ENCODE data around the gene PRR35. TPM values are rescaled to one million over a fixed set of nuclear protein-coding genes. Genes with fewer than 3 reads are reported as not detected.

Gene PRR35
- total RNA-seq, 1 experiment from 2014 or later, result not detected

DNA sequence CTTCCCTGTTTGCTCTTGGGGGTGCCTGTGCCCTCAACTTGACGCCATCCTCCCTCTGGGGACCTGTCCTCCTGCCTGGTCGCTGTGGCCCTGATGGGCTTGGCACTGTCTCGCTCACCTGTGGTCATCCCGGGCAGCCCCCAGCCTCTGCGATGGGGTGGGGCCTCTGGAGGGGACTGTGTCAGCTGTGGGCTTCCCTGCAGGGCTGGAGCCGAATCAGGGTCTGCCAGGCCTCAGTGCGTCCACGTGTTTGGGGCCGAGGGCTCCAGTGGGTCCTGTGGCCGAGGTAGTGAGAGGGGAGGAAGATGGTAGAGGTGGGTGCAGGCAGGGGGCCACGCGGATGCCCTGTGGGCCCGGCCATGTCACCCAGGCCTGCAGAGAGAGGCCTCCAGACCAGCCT lies 17.6 kb downstream of the PRR35 start:
- H3K4me1 Mint-ChIP-seq (ENCODE audit: low read depth, unreplicated experiment), result no peaks in the 10 kb centered on the region
- no peaks in the 10 kb centered on the region for H3K9me3 Mint-ChIP-seq (ENCODE audit: low read depth, unreplicated experiment)
- H3K27ac Mint-ChIP-seq (ENCODE audit: unreplicated experiment), result no peak overlapping the region
- no TSS peak for BruUV-seq (replicated peaks)
- CTCF ChIA-PET, result no interaction called here
- no peaks in the 10 kb centered on the region for H3K27me3 Mint-ChIP-seq (ENCODE audit: unreplicated experiment)
- H3K36me3 Mint-ChIP-seq (ENCODE audit: insufficient read depth, unreplicated experiment), result peaks cover 37% of the 10 kb centered on the region
- intact Hi-C loops (cut with micrococcal nuclease; ENCODE audit: unreplicated experiment), result no loop called here
- TF ChIP-seq, protein P1, sequence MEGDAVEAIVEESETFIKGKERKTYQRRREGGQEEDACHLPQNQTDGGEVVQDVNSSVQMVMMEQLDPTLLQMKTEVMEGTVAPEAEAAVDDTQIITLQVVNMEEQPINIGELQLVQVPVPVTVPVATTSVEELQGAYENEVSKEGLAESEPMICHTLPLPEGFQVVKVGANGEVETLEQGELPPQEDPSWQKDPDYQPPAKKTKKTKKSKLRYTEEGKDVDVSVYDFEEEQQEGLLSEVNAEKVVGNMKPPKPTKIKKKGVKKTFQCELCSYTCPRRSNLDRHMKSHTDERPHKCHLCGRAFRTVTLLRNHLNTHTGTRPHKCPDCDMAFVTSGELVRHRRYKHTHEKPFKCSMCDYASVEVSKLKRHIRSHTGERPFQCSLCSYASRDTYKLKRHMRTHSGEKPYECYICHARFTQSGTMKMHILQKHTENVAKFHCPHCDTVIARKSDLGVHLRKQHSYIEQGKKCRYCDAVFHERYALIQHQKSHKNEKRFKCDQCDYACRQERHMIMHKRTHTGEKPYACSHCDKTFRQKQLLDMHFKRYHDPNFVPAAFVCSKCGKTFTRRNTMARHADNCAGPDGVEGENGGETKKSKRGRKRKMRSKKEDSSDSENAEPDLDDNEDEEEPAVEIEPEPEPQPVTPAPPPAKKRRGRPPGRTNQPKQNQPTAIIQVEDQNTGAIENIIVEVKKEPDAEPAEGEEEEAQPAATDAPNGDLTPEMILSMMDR (IDR thresholded peaks at IDR 0.05; ENCODE audit: unreplicated experiment), result no peak
- DNase-seq, result no peak
- H3K4me3 Mint-ChIP-seq (ENCODE audit: low read depth, unreplicated experiment), result no peak overlapping the region

DNA sequence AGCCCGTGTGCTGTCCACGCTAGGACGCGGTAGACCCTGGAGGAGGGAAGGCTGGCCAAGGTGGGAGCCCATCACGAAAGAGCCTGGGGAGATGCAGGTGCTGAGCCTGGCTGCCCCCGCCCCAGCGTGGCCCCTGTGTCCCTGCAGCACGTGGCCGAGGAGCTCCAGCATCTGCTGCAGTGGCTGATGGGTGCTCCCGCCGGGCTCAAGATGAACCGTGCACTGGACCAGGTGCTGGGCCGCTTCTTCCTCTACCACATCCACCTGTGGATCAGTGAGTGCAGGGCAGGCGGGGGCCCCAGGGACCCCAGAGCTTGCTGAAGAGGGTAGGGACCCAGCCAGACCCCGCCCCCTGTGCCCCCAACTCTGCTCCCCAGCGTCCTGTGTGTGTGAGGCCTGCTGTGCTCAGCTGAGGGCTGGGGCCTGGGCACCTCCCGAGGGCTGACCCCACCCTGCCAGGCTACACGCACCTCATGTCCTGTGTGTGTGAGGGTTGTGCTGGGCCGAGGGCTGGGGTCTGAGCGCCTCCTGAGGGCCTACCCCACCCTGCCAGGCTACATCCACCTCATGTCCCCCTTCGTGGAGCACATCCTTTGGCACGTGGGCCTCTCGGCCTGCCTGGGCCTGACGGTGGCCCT lies 18.2 kb downstream of the PRR35 start:
- CTCF ChIA-PET, result no interaction called here
- H3K9me3 Mint-ChIP-seq (ENCODE audit: low read depth, unreplicated experiment), result no peaks in the 10 kb centered on the region
- intact Hi-C loops (cut with micrococcal nuclease; ENCODE audit: unreplicated experiment), result no loop called here

DNA sequence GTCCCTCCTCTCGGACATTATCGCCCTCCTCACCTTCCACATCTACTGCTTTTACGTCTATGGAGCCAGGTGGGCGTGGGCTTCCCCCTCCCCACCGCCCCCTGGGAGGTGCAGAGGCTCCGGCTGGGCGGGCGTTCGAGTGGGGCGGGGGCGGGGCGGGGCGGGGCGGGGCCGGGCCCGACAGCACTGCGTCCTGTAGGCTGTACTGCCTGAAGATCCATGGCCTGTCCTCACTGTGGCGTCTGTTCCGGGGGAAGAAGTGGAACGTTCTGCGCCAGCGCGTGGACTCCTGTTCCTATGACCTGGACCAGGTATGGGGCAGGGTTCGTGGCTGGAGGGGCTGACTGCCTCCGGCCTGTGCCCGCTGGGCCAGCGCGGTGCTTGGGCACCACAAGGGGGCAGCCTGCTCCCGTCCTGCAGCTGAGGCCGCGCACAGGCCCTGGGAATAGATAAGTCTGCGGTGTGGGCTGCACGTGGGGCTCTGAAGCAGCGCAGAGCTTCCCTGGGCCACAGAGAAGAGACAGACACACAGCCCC lies 18.7 kb downstream of the PRR35 start:
- peaks cover 47% of the 10 kb centered on the region for H3K36me3 Mint-ChIP-seq (ENCODE audit: insufficient read depth, unreplicated experiment)
- H3K27me3 Mint-ChIP-seq (ENCODE audit: unreplicated experiment), result no peaks in the 10 kb centered on the region
- H3K4me3 Mint-ChIP-seq (ENCODE audit: low read depth, unreplicated experiment), result no peak overlapping the region
- TF ChIP-seq, protein P1 (IDR thresholded peaks at IDR 0.05; ENCODE audit: unreplicated experiment), result peak; percentile 45
- BruUV-seq (replicated peaks), result no TSS peak
- H3K4me1 Mint-ChIP-seq (ENCODE audit: low read depth, unreplicated experiment), result no peaks in the 10 kb centered on the region
- intact Hi-C loops (cut with micrococcal nuclease; ENCODE audit: unreplicated experiment), result no loop called here
- CTCF ChIA-PET, result no interaction called here
- H3K9me3 Mint-ChIP-seq (ENCODE audit: low read depth, unreplicated experiment), result no peaks in the 10 kb centered on the region
- DNase-seq, result no peak
- no peak overlapping the region for H3K27ac Mint-ChIP-seq (ENCODE audit: unreplicated experiment)

More for the DNA sequence above, 18.2 kb downstream of the PRR35 start:
- TF ChIP-seq, protein P1 (IDR thresholded peaks at IDR 0.05; ENCODE audit: unreplicated experiment), result no peak
- no peak overlapping the region for H3K27ac Mint-ChIP-seq (ENCODE audit: unreplicated experiment)
- no TSS peak for BruUV-seq (replicated peaks)
- no peaks in the 10 kb centered on the region for H3K4me1 Mint-ChIP-seq (ENCODE audit: low read depth, unreplicated experiment)
- no peak overlapping the region for H3K4me3 Mint-ChIP-seq (ENCODE audit: low read depth, unreplicated experiment)
- DNase-seq, result no peak
- peaks cover 41% of the 10 kb centered on the region for H3K36me3 Mint-ChIP-seq (ENCODE audit: insufficient read depth, unreplicated experiment)
- H3K27me3 Mint-ChIP-seq (ENCODE audit: unreplicated experiment), result no peaks in the 10 kb centered on the region

DNA sequence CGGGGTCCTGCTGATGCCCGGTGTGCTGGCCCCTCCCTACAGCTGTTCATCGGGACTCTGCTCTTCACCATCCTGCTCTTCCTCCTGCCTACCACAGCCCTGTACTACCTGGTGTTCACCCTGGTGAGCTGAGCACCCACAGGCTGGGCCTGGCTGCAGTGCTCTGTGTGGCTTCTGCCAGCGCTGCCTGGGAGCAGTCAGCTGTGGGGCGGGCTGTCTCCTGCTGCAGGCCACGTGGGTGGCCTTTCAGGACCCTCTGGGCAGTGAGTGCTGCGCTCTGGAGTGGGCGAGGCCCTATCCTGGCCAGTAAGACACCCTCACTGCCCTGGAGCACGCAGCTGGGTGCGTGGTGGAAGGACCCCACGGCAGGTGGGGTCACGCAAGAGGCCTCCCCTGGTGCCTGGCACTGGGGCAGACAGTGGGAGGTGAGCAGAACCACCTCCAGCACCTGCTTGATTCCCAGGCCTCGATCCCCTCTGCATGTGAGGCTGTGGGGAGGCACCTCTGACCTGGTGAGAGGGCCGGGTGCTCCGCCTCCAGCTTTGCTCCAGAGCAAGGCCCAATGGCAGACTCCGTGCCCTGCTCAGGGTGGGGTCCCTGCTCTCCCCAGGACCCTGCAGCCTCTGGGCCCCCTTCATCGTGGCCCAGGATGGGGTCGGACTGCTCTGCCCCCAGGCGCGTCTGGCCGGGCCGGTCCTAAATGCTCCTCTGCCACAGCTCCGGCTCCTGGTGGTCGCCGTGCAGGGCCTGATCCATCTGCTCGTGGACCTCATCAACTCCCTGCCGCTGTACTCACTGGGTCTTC lies 20.1 kb downstream of the PRR35 start:
- intact Hi-C loops (cut with micrococcal nuclease; ENCODE audit: unreplicated experiment), result no loop called here

More for the DNA sequence above, 20.1 kb downstream of the PRR35 start:
- CTCF ChIA-PET, result no interaction called here
- no peak overlapping the region for H3K4me3 Mint-ChIP-seq (ENCODE audit: low read depth, unreplicated experiment)
- H3K9me3 Mint-ChIP-seq (ENCODE audit: low read depth, unreplicated experiment), result no peaks in the 10 kb centered on the region
- H3K36me3 Mint-ChIP-seq (ENCODE audit: insufficient read depth, unreplicated experiment), result peaks cover 58% of the 10 kb centered on the region
- H3K27ac Mint-ChIP-seq (ENCODE audit: unreplicated experiment), result no peak overlapping the region
- H3K4me1 Mint-ChIP-seq (ENCODE audit: low read depth, unreplicated experiment), result peaks cover 2% of the 10 kb centered on the region
- DNase-seq, result no peak
- BruUV-seq (replicated peaks), result no TSS peak
- no peaks in the 10 kb centered on the region for H3K27me3 Mint-ChIP-seq (ENCODE audit: unreplicated experiment)
- TF ChIP-seq, protein P1 (IDR thresholded peaks at IDR 0.05; ENCODE audit: unreplicated experiment), result no peak

Measured in Calu3 (cell line).